OCI-LY7 (cell line): ENCODE data around the gene RAP1A. TPM values are rescaled to one million over a fixed set of nuclear protein-coding genes. Genes with fewer than 3 reads are reported as not detected.

Experiments used
- BruUV-seq: library from RNA; stranded (reverse); fragments of 400-500 nt; replicated peaks from 2 replicates; lab custom pipeline; 2021; lab: Mats Ljungman, UMichigan
- CTCF ChIA-PET: fragments of 300-600 bp; sonication (Branson Sonifier 250); formaldehyde crosslinking; loops from one replicate; lab custom pipeline; 2022; ENCODE audit warnings: antibody characterized with exemption; ENCODE audit not compliant: unreplicated experiment; lab: Charles Lee
- POLR2A ChIA-PET: fragments of 300-600 bp; sonication (Branson Sonifier 250); formaldehyde crosslinking; loops from one replicate; lab custom pipeline; 2022; ENCODE audit warnings: antibody characterized with exemption; lab: Charles Lee
- DNase-seq: peaks from one replicate; pipeline ENCODE4 v3.0.0-alpha.2; 2015; ENCODE audit warnings: low spot score
- H2AFZ ChIP-seq: fragments of 200-600 bp; sonication (generic), shearing (Covaris generic); 2 replicates; pipeline ENCODE4 v1.6.1; 2014; ENCODE audit warnings: mild to moderate bottlenecking, antibody characterized with exemption, low read length, moderate library complexity
- H3K27ac ChIP-seq: fragments of 200-600 bp; sonication (generic); 2 replicates; pipeline ENCODE4 v1.5.1; 2014; ENCODE audit warnings: mixed run types, low read depth, mild to moderate bottlenecking, moderate library complexity, low read length, inconsistent platforms; ENCODE audit not compliant: poor library complexity, severe bottlenecking
- H3K36me3 ChIP-seq: fragments of 200-600 bp; sonication (generic); 2 replicates; pipeline ENCODE4 v1.6.1; 2014; ENCODE audit warnings: mild to moderate bottlenecking, antibody characterized with exemption, low read length, moderate library complexity, mixed read lengths; ENCODE audit not compliant: insufficient read depth
- H3K4me1 ChIP-seq: fragments of 200-600 bp; sonication (generic); 2 replicates; pipeline ENCODE4 v1.5.1; 2014; ENCODE audit warnings: mild to moderate bottlenecking, low read length; ENCODE audit not compliant: insufficient read depth, poor library complexity, severe bottlenecking
- H3K4me2 ChIP-seq: fragments of 200-600 bp; sonication (generic); 2 replicates; pipeline ENCODE4 v1.6.1; 2014; ENCODE audit warnings: mild to moderate bottlenecking, low read length
- H3K4me3 ChIP-seq: fragments of 200-600 bp; sonication (generic); 2 replicates; pipeline ENCODE4 v1.5.1; 2014; ENCODE audit warnings: mild to moderate bottlenecking, low read depth, low read length; ENCODE audit not compliant: poor library complexity, severe bottlenecking
- H3K79me2 ChIP-seq: fragments of 200-600 bp; sonication (generic); 2 replicates; pipeline ENCODE4 v1.6.1; 2016; ENCODE audit warnings: low read depth, mild to moderate bottlenecking, low read length, moderate library complexity, mixed read lengths; ENCODE audit not compliant: insufficient read depth
- H3K9me2 ChIP-seq: fragments of 200-600 bp; sonication (generic); 2 replicates; pipeline ENCODE4 v1.6.1; 2016; ENCODE audit warnings: mild to moderate bottlenecking, low read length, mixed read lengths; ENCODE audit not compliant: insufficient read depth
- H3K9me3 ChIP-seq: fragments of 200-600 bp; sonication (generic); 2 replicates; pipeline ENCODE4 v1.6.1; 2014; ENCODE audit warnings: mild to moderate bottlenecking, mixed run types, low read length, mixed read lengths
- H4K20me1 ChIP-seq: fragments of 200-600 bp; sonication (generic); 2 replicates; pipeline ENCODE4 v1.6.1; 2014; ENCODE audit warnings: mild to moderate bottlenecking, antibody characterized with exemption, low read length, moderate library complexity, mixed read lengths; ENCODE audit not compliant: insufficient read depth
- CTCF ChIP-seq: fragments of 200-600 bp; sonication (generic); conservative IDR thresholded peaks from 2 replicates; pipeline ENCODE4 v1.5.1; 2014; ENCODE audit warnings: mild to moderate bottlenecking, antibody characterized with exemption, low read length, moderate library complexity, mixed read lengths
- EZH2phosphoT487 ChIP-seq: fragments of 200-600 bp; sonication (generic); IDR thresholded peaks from 2 replicates; pipeline ENCODE4 v1.6.1; 2018; ENCODE audit warnings: low read depth, borderline replicate concordance, mild to moderate bottlenecking, mixed run types, antibody characterized with exemption, low read length, moderate library complexity, mixed read lengths
- intact Hi-C: fragments of 100-400 bp; cut with micrococcal nuclease; formaldehyde crosslinking; loops from one replicate; pipeline ENCODE4 v1.10.0; 2022; ENCODE audit not compliant: unreplicated experiment
- total RNA-seq, 2 experiments: library from RNA; depleted of rRNA in 1 of 2; stranded (reverse); fragments of >200 nt in 1 of 2; shearing (Covaris generic) in 1 of 2; gene quantifications; 2 replicates each; pipeline ENCODE4 v1.2.3, GENCODE V29; 2014 to 2022

Gene RAP1A
- total RNA-seq, 2 experiments from 2014 or later, result 10.4 to 86.3 TPM

- Histone ChIP-seq H3K27ac (no peak overlapping the region), H3K4me1 (no peaks in the 10 kb centered on the region), H4K20me1 (no peaks in the 10 kb centered on the region), H3K36me3 (no peaks in the 10 kb centered on the region), H3K4me3 (no peak overlapping the region), H2AFZ (no peak overlapping the region), H3K9me3 (no peaks in the 10 kb centered on the region), H3K9me2 (no peaks in the 10 kb centered on the region), H3K79me2 (no peaks in the 10 kb centered on the region), H3K4me2 (no peak overlapping the region)
- ChIA-PET CTCF (interaction anchor here (0.8 to 1.5 kb wide), 3 partner anchors 9 to 14 kb away, joined by 3 read pairs; no protein-coding TSS in a partner anchor), POLR2A (interaction anchor here (0.6 to 2.5 kb wide), 11 partner anchors 9 to 107 kb away, joined by 3 to 8 read pairs (median 4); no protein-coding TSS in a partner anchor)
- DNase-seq, result no peak
- intact Hi-C loops, result no loop called here
- TF ChIP-seq CTCF, result no peak
- no peak for TF ChIP-seq EZH2phosphoT487
- no TSS peak for BruUV-seq
Observed at GRCh38 chr1:111582016-111582415, 37.6 kb upstream of the RAP1A start.

- peaks cover 5% of the 10 kb centered on the region for H3K4me1 ChIP-seq
- ChIA-PET POLR2A (interaction anchor here (0.5 to 2.5 kb wide), 14 partner anchors 8 to 106 kb away, joined by 3 to 8 read pairs (median 4); no protein-coding TSS in a partner anchor), CTCF (interaction anchor here (1.1 to 1.5 kb wide), 2 partner anchors 8 to 12 kb away, joined by 3 read pairs; no protein-coding TSS in a partner anchor)
- no peak overlapping the region for H3K4me3 ChIP-seq
- no peaks in the 10 kb centered on the region for H3K9me2 ChIP-seq
- H3K36me3 ChIP-seq, result no peaks in the 10 kb centered on the region
- DNase-seq, result no peak
- intact Hi-C loops, result no loop called here
- H3K27ac ChIP-seq, result no peak overlapping the region
- BruUV-seq, result no TSS peak
- H3K79me2 ChIP-seq, result no peaks in the 10 kb centered on the region
- no peak for TF ChIP-seq EZH2phosphoT487
- H4K20me1 ChIP-seq, result no peaks in the 10 kb centered on the region
- no peak overlapping the region for H3K4me2 ChIP-seq
- H2AFZ ChIP-seq, result no peak overlapping the region
- no peaks in the 10 kb centered on the region for H3K9me3 ChIP-seq
Observed at GRCh38 chr1:111582644-111583618, 36.7 kb upstream of the RAP1A start.

DNA sequence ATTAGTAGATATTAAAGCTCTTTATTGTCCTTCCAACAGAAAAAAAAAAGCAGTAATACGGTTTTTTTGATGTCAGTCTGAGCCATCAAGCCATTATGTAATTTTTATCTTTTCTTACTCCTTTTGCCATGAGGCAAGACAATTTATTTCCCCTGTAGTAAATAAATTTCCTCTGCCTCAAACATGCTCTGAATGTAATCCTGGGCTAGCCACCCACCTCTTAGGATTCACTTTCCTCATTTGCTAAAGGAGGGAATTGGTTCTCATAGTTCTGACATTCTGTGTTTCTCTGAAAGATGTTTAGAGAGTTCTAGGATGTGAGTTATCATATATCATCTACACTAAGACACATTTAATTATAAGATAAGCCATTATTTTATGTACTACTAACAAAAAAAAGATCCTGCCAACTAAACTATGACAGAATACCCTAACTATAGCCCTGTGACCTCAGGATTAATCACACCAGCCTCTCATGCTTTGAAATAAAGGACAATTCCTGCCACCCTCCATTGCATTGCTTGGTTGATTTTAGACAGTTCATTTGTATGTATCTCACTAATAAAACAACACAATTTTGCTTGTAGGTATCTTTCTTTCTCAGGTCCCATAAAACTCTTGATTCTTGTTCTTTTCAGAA lies 34.0 kb upstream of the RAP1A start:
- peaks cover 11% of the 10 kb centered on the region for H3K4me1 ChIP-seq
- no peak for TF ChIP-seq EZH2phosphoT487
- no peak for TF ChIP-seq CTCF
- no peak for DNase-seq
- no peaks in the 10 kb centered on the region for H3K36me3 ChIP-seq
- no peaks in the 10 kb centered on the region for H3K79me2 ChIP-seq
- no TSS peak for BruUV-seq
- H2AFZ ChIP-seq, result no peak overlapping the region
- H3K9me3 ChIP-seq, result no peaks in the 10 kb centered on the region
- intact Hi-C loops, result no loop called here
- no peak overlapping the region for H3K4me2 ChIP-seq
- no peak overlapping the region for H3K27ac ChIP-seq
- no peaks in the 10 kb centered on the region for H4K20me1 ChIP-seq
- no peak overlapping the region for H3K4me3 ChIP-seq
- ChIA-PET CTCF (no interaction called here), POLR2A (interaction anchor here (6.2 kb wide), 1 partner anchor 14 kb away, joined by 43 read pairs; no protein-coding TSS in a partner anchor)
- no peaks in the 10 kb centered on the region for H3K9me2 ChIP-seq
